ENCODE results near the gene CYTH2.
"Not testable (repeated sequence)": the region's sequence is repeated elsewhere in the genome, so short reads cannot be mapped to it uniquely, and the experiment has no call there.

CYTH2 gene

GRCh38 chr19:48477067-48477685, 8.0 kb downstream of the CYTH2 start:
- no peak for DNase-seq (ENCODE audit: low spot score)

- DNase-seq (ENCODE audit: low spot score): no peak
These were observed 8.6 kb downstream of the CYTH2 start for GRCh38 chr19:48477698-48478338.

- no peak for DNase-seq (ENCODE audit: low spot score)
These were observed 9.4 kb downstream of the CYTH2 start for GRCh38 chr19:48478339-48479256.

GRCh38 chr19:48479686-48480085, 10.5 kb downstream of the CYTH2 start:
- DNase-seq (ENCODE audit: low spot score): no peak

GRCh38 chr19:48480183-48480557, 11.0 kb downstream of the CYTH2 start:
- DNase-seq (ENCODE audit: low spot score): no peak

GRCh38 chr19:48480558-48481500, 11.7 kb downstream of the CYTH2 start:
- peak; percentile 31 for DNase-seq (ENCODE audit: low spot score)

GRCh38 chr19:48481846-48482639, 12.9 kb downstream of the CYTH2 start:
- no peak for DNase-seq (ENCODE audit: low spot score)

GRCh38 chr19:48483301-48483700, 14.1 kb downstream of the CYTH2 start:
- DNase-seq (ENCODE audit: low spot score): no peak

- DNase-seq (ENCODE audit: low spot score): no peak
These were observed 15.2 kb downstream of the CYTH2 start for GRCh38 chr19:48484247-48484893.

GRCh38 chr19:48484931-48485612, 15.9 kb downstream of the CYTH2 start:
- DNase-seq (ENCODE audit: low spot score): no peak

GRCh38 chr19:48486706-48487105, 17.5 kb downstream of the CYTH2 start:
- not testable (repeated sequence) for DNase-seq (ENCODE audit: low spot score)

- DNase-seq (ENCODE audit: low spot score): no peak
These were observed 18.4 kb downstream of the CYTH2 start for GRCh38 chr19:48487544-48487943.

GRCh38 chr19:48487948-48488347, 18.8 kb downstream of the CYTH2 start:
- no peak for DNase-seq (ENCODE audit: low spot score)

GRCh38 chr19:48488478-48488877, 19.3 kb downstream of the CYTH2 start:
- DNase-seq (ENCODE audit: low spot score): not testable (repeated sequence)

GRCh38 chr19:48489608-48490216, 20.5 kb downstream of the CYTH2 start:
- no peak for DNase-seq (ENCODE audit: low spot score)

- no peak for DNase-seq (ENCODE audit: low spot score)
These were observed 22.0 kb downstream of the CYTH2 start for GRCh38 chr19:48490981-48491792.

GRCh38 chr19:48491793-48492123, 22.6 kb downstream of the CYTH2 start:
- DNase-seq (ENCODE audit: low spot score): no peak

GRCh38 chr19:48492925-48493717, 24.0 kb downstream of the CYTH2 start:
- peak; percentile 84 for DNase-seq (ENCODE audit: low spot score)
